A549 (cell line): ENCODE data around the gene GRHL1.

ENCODE experiments used
- CBX2 ChIP-seq: fragments of 200-600 bp; sonication (generic); IDR thresholded peaks from 2 replicates; pipeline ENCODE4 v1.6.1; 2016; ENCODE audit warnings: low read depth, mild to moderate bottlenecking, borderline replicate concordance
- CTCF ChIP-seq: fragments of >200 bp; sonication (Bioruptor Twin); formaldehyde crosslinking; IDR thresholded peaks from 3 replicates; pipeline ENCODE4 v1.5.1; 2016
- ELK1 ChIP-seq: fragments of 150-350 bp; IDR thresholded peaks from 2 replicates; pipeline ENCODE4 v1.6.1; 2014; ENCODE audit warnings: low read depth, mild to moderate bottlenecking, low read length
- FOSL2 ChIP-seq, 2 experiments: fragments of 450-650 bp in 1 of 2; fragments of >200 bp in 1 of 2; sonication (Bioruptor Twin) in 1 of 2; formaldehyde crosslinking; IDR thresholded peaks; 2 replicates each; pipeline versions ENCODE4 v1.5.0 to v1.6.1; 2016 to 2020; ENCODE audit warnings: mild to moderate bottlenecking in 1 of 2, moderate library complexity in 1 of 2
- HMGXB4 ChIP-seq: fragments of 250-450 bp; sonication (Bioruptor Pico); IDR thresholded peaks from 2 replicates; pipeline ENCODE4 v1.5.0; 2021; ENCODE audit warnings: mild to moderate bottlenecking, moderate library complexity, borderline replicate concordance
- POLR2A ChIP-seq: IDR thresholded peaks from 2 replicates; pipeline ENCODE4 v1.6.1; 2012; ENCODE audit warnings: mild to moderate bottlenecking, low read length
- RAD21 ChIP-seq, 2 experiments: fragments of >200 bp in 1 of 2; sonication (Bioruptor Twin) in 1 of 2; formaldehyde crosslinking in 1 of 2; IDR thresholded peaks in 1 of 2; conservative IDR thresholded peaks in 1 of 2; 2 replicates in 1 of 2; 3 replicates in 1 of 2; pipeline ENCODE4 v1.6.1; 2012 to 2018; ENCODE audit warnings: inconsistent platforms in 1 of 2
- REST ChIP-seq: fragments of 200-600 bp; sonication (generic); IDR thresholded peaks from 2 replicates; pipeline ENCODE4 v1.6.1; 2016; ENCODE audit warnings: antibody characterized with exemption, mild to moderate bottlenecking, moderate library complexity

GRCh38 chr2:10017313-10017941, 65.9 kb downstream of the GRHL1 start:
- no peak for TF ChIP-seq HMGXB4 (CRISPR knock-in tag)
- TF ChIP-seq ELK1 = no peak
- TF ChIP-seq REST = no peak
- no peak for TF ChIP-seq POLR2A
- TF ChIP-seq CBX2 = no peak
- no peak for TF ChIP-seq CTCF
- TF ChIP-seq RAD21 (conservative IDR thresholded peaks at IDR 0.05 in 1 of 2, IDR thresholded peaks at IDR 0.05 in 1 of 2) = no peak
- no peak for TF ChIP-seq FOSL2 (IDR thresholded peaks at IDR 0.05)
- no peak for TF ChIP-seq FOSL2 (CRISPR knock-in tag; IDR thresholded peaks at IDR 0.05)
